GM19023 (cell line): ENCODE results near the gene ZNF786.
"Not testable (repeated sequence)": the region's sequence is repeated elsewhere in the genome, so short reads cannot be mapped to it uniquely, and the experiment has no call there.

Source experiments
- ATAC-seq: cut with Tn5 transposase; IDR thresholded peaks from one replicate; pipeline ENCODE4 v1.9.1; 2021; ENCODE audit warnings: mild to moderate bottlenecking, moderate library complexity; ENCODE audit not compliant: unreplicated experiment

ZNF786 gene

DNA sequence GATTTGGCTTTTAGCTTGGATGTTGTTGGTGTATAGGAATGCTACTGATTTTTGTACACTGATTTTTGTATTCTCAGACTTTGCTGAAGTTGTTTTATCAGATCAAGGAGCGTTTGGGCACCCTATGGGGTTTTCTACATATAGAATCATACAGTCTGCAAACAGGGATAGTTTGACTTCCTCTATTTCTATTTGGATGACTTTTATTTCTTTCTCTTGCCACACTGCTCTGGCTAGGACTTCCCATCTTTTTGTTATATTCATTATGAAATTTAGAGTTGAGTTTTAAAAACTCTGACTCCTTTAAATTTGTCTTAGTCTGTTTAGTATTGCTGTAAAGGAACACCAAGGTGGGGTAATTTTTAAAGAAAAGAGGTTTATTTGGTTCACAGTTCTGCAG, 4.7 kb downstream of the ZNF786 start:
- ATAC-seq, result no peak

DNA sequence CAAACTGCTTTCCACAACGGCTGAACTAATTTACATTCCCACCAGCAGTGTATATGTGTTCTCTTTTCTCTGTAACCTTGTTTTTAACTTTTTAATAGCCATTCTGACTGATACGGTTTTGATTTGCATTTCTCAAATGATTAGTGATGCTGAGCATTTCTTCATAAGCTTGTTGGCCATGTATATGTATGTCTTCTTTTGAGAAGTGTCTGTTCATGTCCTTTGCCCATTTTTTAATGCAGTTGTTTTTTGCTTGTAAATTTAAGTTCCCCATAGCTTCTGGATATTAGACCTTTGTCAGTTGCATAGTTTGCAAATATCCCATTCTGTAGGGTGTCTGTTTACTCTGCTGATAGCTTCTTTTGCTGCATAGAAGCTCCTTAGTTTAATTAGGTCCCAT, 6.1 kb downstream of the ZNF786 start:
- ATAC-seq, result no peak

DNA sequence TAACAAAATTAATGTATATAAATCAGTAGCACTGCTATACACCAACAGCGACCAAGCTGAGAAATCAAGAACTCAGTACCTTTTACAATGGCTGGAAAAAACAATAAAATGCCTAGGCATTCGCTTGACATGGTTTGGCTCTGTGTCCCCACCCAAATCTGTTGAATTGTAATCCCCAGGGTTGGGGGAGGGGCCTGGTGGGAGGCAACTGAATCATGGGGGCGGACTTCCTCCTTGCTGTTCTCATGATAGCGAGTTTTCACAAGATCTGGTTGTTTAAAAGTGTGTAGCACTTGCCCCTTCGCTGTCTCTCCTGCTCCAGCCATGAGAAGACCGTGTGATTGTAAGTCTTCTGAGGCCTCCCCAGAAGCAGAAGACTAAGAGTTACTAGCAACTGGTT, 8.6 kb downstream of the ZNF786 start:
- ATAC-seq, result no peak

DNA sequence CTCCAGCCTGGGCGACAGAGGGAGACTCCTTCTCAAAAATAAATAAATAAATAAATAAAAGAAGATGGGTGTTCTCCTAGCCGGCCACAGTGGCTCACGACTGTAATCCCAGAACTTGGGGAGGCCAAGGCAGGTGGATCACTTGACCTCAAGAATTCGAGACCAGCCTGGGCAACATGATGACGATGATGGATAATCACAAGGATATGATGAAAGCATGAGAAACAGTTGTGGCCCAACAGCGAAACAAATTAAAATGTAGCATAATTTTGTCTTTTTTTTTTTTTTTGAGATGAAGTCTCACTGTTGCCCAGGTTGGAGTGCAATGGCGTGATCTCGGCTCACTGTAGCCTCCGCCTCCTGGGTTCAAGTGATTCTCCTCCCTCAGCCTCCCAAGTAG, 12.9 kb downstream of the ZNF786 start:
- ATAC-seq, result no peak

DNA sequence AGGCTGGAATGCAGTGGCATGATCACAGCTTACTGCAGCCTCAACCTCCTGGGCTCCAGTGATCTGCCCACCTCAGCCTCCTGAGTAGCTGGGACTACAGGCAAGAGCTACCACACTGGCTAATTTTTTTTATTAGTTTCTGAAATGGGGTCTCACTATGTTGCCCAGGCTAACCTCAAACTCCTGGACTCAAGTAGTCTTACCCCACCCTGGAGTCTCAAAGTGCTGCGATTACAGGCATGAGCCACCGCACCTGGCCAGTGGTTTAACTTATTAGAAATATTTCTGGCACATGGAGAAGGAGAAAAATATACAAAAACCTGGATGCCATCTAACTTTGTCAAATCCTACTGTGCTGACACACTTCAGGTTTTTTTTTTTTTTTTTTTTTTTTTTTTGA, 15.2 kb downstream of the ZNF786 start:
- no peak for ATAC-seq

DNA sequence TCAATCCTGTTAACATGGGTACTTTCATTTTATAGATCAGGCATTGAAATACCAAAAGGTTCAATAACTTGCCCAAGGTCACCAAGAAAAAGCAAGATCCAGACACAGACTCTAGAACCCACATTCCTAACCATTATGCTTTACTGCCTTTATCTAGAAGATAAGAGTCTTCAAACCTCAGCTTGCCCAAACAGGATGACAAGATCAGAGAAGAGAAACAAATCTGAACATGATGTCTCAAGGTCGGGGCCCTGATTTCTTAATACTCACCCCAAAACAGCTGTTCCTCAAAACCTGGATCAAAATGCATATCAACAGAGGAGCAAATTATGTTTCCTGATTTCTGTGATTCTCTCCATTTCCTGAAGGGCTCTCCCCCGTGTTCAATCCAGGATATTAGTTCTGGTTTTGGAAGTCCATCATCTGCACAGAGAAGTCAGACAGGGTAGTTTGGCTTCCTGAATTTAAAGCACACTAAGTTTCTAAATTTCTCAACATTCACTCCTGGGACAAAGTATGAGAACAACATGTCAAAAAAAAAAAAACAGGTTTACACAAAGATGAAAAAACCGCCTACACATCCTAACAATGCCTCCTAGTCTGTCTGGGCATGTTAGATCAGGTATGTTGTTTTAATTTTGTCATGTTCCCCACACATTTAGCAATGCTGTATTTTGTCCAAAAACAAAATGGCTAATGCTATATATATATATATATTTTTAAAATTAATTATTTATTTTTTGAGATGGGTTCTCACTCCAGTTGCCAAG, 16.2 kb downstream of the ZNF786 start:
- ATAC-seq, result no peak

DNA sequence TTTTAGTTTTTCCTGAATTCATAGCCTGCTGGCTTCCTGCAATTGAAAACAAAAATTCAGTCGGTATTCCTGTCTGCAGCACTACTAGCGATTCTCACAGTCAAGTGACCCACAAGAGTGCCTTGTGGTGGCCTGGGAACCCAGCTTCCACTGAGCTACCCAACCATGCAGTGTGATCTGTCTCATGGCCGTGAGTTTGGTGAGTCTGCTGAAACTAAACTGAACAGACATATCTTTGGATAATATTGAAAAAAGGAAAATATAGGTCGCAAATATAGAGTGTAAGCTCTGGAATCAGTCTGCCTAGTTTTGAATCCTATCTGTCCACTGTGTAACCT, 18.1 kb downstream of the ZNF786 start:
- ATAC-seq, result no peak

DNA sequence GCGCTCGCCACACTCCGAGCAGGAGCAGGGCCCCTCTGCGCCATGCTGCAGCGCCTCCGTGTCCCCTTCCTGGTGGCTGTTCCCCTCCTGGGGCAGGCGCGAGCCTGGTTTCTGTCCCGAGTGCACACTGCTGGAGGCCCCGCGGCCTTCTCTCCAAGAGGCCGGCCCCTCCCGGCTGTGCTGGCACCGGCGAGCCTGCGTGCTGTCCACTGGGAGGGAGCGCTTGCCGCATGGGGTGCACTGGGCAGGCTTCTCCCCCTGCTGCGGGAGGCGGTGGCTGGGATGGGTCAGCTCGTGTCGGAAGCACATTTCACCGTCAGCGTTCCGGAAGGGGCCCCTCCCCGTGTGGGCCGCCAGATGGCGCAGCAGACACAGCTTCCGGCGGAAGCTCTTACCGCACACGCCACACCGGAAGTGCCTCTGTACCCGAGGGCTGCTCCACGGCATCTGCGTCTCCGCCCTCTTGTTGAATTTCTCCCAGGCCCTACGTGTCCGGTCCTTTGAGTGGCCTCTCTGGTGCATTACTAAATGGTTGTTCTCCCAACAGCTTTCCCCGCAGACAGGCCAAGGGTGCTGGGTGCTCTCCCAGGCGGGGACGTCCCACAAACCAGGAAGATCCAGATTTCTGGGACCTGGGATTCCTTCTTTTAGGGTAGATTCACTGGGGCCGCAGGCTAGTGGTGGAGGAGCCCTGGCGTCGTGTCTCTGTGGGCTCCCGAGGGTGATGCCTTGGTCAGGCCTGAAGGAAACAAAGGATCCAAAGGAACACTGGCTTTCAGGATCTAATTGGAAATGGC, 18.7 kb downstream of the ZNF786 start:
- no peak for ATAC-seq

DNA sequence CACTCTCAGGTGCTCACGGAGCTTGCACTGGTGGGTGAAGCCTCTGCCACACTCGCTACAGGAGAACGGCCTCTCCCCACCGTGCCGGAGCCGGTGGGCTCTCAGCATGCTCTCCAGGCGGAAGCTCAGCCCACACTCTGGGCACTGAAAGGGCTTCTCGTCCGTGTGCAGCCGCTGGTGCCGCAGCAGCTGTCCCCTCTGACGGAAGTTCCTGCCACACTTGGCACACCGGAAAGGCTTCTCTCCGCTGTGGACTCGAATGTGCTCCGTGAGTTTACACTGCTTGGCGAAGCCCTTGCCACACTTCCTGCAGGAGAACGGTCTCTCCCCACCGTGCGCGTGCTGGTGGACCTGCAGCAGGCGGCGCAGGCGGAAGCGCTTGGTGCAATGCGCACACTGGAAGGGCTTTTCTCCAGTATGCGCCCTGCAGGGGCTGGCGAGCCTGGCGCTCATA, 19.3 kb downstream of the ZNF786 start:
- no peak for ATAC-seq

DNA sequence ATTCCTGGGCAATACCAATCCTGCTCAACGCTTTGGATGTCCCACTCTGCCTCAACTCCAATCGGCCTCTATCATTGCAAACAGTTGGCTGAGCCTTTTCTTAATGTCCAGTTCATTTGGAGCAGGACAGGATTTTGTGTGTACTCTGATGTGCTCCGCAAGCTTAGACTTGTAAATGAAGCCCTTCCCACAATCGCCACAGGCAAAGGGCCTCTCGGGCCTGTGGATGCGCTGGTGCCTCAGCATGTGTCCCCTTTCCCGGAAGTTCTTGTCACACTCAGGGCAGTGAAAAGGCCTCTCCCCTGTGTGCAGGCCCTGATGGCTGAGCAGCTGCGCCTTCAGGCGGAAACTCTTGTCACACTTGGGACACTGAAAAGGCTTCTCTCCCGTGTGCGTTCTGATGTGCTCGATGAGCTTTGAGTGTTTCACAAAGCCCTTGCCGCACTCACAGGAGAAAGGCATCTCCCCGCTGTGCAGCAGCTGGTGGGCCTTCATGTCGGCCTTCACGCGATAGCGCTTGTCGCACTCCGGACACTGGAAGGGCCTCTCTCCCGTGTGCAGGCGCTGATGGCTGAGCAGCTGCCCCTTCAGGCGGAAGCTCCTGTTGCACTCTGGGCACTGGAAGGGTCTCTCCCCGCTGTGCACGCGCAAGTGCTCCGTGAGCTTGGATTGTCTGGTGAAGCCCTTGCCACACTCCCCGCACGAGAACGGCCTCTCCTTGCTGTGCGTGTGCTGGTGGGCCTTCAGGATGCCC, 20.0 kb downstream of the ZNF786 start:
- no peak for ATAC-seq

DNA sequence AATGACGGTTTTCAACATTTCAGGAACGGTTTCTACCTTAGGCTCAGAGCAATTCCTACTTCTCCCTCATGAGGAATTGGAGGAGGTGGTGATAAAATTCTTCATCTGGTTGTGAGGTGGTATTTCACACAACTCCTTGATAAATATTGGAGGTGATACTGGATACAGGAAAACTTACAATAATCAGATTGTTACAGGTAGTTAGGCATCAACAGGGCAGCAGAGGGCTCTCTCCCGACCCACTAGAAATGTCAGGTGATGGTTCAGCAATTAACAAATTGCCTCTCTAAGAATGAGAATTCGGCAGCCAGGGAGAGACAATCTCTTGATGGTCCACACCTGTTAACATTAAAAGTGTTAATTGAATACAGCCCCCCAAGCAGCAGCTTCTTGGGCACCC, 22.6 kb downstream of the ZNF786 start:
- ATAC-seq, result no peak

DNA sequence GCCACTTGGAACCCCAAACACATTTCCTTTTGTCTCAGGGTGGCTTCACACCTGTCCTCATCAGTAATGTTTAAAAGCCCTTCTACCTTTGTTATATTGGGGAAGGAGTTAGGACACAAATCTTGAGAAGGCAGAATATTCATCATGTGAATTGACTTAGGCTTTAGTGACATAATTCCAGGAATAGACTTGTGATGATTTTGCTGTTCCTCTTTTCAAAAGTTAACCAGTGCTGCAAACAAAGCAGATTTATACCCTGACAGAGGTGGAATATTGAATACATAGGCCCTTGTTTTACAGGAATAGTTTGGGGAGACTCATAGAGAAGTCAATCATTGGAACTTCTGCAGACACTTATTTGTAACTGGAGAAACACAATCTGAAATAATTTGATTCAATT, 27.0 kb downstream of the ZNF786 start:
- no peak for ATAC-seq

DNA sequence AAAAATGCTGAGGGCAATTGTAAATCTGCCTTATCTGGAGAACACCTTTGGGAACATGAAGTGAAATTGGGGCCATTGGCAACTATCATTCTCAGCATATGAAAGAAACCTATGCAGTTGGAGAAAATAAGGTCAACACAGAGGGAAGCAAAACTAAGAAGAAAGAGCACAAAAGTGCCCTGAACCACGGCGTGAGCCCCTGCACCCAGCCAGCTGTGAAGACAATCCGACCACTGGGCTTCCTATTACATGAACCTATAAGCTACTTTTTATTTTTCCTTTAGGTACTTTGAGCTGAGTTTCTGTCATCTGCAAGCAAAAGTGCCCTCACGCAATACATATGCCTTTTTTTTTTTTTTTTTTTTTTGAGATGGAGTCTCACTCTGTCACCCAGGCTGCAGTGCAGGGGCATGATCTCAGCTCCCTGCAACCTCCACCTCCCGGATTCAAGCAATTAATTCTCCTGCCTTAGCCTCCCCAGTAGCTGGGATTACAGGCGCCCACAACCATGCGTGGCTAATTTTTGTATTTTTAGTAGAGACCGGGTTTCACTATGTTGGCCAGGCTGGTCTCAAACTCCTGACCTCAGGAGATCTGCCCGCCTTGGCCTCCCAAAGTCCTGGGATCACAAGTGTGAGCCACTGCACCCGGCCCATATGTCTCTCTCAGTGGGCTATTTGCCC, 28.2 kb downstream of the ZNF786 start:
- ATAC-seq, result not testable (repeated sequence)

DNA sequence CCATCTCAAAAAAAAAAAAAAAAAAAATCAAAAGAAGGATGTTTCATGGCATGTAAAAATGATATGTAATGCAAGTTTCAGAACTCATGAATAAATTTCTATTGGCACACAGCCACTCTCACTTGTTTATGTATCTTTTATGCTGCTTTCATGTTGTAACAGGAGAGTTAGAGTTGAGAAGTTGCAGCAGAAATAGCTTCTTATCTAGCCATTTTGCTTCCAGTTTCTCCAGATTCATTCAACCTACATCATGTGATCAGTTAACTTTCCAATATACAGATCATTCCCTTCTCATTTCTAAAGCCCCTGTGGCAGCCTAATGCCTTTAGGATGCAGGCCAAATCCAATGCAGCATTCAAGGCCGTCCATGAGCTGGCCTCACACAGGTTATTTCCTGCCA, 30.4 kb downstream of the ZNF786 start:
- ATAC-seq, result no peak

DNA sequence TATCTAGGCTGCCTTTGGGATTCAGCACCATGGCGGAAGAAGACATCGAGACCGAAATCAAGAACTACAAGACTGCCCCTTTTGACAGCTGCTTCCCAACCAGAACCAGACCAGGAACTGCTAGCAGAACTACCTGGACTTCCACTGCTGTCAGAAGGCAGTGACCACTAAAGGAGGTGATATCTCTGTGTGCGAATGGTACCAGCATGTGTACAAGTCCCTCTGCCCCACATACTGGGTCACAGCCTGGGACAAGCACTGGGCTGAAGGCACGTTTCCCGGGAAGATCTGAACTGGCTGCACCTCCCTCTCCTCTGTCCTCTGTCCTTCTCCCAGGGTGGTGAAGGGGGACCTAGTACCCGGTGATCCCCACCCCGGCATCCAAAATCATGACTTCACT, 36.6 kb downstream of the ZNF786 start:
- ATAC-seq, result no peak

DNA sequence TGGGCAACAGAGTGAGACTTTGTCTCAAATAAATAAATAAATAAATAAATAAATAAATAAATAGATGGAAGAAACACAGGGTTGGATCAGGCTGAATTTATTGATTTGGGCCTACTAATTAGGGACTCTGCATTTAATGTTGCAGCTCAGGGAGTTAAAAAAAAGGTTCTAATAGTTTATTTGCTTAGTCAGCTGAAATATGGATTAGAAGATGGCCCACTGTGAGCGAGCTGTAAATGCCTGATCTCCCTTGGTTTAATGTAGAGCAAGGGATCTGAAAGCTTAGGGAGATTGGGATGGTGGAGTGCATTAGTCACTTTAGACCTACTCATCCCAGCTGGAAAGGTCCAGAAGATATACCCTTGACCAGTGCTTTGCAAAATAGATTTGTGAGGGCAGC, 37.1 kb downstream of the ZNF786 start:
- ATAC-seq, result no peak

DNA sequence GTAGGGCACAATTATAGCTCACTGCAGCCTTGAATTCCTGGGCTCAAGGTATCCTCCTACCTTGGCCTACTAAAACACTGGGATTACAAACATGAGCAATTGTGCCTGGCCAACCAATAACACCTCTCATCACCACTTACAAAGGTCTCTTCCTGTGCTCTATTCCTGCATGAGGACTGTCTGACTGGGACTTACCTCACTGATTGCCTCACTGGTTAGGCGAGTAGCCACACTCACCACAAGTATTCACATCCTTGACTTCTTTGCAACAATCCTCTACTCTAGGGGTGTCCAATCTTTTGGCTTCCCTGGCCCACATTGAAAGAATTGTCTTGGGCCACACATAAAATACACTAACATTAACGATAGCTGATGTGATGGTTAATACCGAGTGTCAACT, 39.6 kb downstream of the ZNF786 start:
- ATAC-seq, result no peak

DNA sequence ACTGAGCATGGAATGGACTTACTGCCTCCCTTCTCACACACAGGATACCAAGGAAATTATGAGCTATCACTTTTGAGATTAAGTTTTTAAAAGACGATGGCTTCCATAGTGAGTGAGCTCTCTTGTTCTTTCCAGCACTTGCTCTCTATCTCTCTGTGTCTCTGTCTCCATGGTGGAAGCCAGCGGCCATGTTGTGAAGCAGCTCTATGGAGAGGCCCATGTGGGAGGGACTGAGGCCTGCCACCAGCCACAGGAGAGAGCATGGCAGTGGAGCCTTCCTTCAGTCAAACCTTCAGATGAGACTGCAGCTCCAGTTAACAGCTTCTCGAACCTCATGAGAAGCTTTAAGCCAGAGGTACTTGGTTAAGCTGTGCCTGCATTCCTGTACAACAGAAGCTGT, 41.7 kb downstream of the ZNF786 start:
- ATAC-seq, result no peak

DNA sequence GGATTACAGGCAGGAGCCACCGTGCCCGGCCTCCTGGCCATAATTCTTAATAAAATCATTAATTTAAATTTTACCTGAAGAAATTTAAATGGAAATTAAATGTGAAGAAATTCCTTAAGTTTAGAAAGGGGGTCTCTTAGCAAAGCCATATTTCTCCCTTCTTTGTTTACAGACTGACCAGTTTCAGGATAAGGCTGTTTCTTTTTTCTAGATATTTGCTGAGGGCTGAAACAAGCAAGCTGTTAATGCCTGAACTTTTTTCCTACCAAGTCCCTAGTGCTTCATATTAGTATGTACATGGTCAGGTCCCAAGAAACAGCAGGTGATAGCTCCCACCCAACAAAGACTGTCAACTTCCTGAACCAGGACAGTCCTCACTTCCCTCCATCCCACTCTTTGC, 44.1 kb downstream of the ZNF786 start:
- ATAC-seq, result no peak

DNA sequence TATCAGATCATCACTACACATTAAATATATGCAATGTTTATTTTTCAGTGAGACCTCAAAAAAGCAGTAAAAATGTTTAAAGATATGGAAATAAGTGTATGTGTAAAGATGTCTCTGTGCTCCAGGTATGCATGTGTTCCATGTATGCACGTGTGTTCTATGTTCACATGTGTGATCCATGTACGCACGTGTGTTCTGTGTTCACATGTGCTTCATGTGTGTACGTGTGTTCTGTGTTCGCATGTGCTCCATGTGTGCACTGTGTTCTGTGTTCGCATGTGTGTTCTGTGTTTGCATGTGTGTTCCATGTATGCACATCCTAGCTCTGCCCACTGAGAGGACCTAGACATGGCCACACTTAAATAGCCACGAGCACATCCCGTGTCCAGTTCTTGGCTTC, 46.6 kb downstream of the ZNF786 start:
- no peak for ATAC-seq

DNA sequence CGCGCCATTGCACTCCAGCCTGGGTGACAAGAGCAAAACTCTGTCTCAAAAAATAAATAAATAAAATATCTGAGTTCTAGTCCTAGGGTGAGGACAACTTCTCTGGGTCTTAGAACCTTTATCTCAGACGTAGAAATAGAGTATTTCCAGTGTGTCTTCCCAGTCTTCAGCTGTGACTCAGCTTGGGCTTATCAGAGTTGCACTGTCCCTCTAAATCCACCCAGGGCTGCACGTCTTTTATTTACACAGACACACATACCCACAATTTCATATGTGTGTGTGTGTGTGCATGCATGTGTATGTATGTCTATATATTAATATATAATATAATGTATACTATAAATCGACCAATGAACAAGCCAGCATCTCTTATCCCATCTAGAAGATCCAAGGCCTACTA, 49.2 kb downstream of the ZNF786 start:
- ATAC-seq, result no peak
